Measurements from ENCODE around the gene CD226.
"Not testable (repeated sequence)": the region's sequence is repeated elsewhere in the genome, so short reads cannot be mapped to it uniquely, and the experiment has no call there.

CD226 gene

DNA sequence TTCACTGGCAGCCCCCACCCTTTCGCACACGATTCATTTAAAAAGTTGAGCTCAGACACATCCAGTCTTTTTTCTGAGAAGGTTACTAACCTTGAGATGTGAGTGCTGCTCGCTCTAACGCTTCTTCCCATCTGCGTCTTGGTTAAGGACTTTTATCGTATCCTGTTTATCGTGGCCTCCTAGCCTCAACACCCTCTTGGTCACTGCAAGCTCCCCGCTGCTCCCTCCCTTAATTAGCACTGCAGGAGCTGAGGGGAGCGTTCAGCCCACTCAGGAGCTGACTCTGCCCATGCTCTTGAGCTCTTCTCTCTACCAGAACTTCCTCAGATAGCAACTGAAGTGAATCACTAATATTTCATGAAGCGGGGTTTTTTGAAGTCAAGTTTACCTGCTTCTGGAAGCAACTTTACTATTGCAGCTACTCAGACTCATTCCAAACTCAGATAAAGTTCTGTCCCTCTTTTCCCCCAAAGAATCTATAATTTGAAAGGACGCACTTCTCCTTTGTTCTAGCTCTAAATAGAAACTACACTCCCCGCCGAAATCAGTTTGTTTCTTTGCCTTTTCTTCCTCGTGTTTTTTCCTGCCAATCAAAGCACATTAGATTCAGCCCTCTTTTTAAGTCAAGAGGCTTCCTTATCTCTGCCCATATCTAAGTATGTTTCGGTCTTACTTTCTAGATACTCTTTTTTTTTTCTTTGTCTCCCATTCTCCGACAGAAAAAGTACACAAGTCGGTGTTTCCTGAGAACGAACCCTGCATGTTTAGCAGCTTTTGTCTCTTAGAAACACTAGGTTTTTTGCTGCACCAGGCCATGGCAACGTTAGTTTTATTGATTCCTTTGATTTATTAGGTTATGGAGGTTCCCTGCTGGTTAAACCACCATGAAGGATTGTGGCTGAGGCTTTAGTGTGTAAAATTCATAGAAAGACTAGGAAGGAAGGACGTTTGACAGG lies 9.3 kb upstream of the CD226 start:
- DNase-seq (ENCODE audit: low read depth): no peak

DNA sequence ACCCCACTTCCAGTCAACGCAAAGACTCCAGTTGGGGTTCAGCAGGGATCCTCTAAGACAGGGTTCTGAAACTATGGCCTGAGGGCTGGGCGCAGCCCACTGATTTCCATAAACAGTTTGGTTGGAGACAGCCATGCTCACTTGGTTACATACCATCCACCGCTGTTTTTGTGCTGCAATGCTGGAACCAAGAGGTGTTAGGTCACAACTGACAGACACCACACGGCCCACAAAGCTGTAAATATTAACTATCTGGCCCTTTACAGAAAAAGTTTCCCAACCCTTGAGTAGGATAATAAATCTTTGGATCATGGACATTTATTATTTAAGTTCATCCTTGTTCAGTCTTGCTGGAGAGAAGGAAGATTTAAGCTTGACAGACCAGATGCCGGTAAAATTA lies 8.4 kb upstream of the CD226 start:
- no peak for DNase-seq (ENCODE audit: low read depth)

DNA sequence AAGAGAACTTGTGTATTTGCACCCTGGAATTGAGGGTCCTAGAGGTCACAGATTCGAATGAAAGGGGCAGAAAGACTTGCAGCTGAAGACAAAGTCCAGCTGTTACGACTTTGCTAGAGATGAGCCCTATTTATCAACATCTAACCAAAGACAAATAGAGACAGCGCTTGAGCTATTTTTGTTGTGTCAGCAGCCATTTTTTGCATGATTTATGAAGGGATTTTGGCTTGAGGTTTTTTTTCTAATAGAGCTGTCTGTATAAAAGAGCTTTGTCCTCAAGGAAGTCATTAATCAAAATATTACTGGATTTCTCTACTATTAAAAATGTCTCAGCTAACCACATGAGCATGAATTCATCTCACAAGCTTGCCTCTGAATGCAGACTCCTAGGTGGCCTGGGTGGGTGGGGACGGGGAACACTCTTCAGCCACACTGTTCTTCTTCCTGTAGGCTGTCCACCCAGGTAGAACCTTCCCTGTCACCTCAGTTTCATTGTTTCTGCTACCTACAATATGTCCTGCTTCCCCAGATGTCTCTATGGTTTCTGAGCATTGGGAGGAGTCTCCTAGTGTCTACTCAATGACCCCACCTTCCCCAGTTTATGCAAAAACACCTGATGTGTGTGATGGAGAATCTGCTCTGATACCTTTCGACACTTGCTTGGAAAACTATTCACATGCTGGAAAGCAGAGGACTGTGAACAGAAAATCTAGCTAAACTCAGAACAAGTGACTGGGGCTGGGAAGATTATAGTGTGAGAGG lies 7.2 kb upstream of the CD226 start:
- no peak for DNase-seq (ENCODE audit: low read depth)

DNA sequence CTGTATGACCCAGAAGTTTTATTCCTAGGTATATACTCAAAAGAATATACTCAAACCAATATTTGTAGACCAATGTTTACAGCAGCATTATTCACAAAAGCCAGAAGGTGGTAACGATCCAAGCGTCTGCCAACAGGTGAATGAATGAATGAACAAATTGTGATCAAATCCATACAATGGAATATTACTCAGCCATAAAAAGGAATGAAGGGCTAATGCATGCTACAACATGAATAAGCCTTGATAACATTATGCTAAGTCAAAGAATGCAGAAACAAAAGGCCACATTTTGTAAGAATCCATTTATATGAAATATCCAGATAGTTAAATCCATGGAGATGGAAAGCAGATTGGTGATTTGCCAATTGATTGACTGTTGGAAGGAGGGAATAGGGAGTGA lies 5.5 kb upstream of the CD226 start:
- DNase-seq (ENCODE audit: low read depth): no peak

DNA sequence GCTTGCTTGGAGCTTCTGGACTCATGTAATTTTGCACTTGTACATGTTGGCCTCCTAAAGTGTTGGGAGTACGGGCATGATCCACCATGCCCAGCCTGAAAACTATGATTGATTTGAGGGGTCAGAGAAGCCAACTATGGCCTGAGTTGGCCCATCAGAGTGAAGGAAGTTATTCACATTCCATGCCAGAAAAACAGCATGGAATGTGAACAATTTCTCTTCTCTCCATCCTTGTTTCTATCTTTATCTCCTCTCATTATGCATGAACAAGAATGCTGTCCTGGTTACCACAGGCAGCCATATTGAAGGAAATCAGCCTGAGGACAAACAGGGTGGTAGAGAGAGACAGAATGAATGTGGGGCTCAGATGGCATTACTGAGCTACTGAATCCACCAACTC lies 3.5 kb upstream of the CD226 start:
- peak; percentile 7 for DNase-seq (ENCODE audit: low read depth)

DNA sequence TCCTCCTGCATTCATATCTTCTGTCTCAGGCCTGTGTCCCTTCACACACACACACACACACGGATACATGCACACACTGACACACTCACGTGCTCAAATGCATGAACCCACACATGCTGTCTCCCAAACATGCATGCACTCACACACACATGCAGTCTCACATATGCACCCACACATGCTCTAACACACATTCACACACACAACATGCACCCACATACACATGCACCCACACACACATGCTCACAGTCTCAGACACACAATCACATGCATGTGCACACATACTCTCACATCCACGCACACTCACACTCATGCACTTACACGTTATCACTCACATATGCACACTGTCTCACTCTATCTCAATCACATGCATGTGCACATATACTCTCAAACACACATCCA lies 1.9 kb upstream of the CD226 start:
- no peak for DNase-seq (ENCODE audit: low read depth)

DNA sequence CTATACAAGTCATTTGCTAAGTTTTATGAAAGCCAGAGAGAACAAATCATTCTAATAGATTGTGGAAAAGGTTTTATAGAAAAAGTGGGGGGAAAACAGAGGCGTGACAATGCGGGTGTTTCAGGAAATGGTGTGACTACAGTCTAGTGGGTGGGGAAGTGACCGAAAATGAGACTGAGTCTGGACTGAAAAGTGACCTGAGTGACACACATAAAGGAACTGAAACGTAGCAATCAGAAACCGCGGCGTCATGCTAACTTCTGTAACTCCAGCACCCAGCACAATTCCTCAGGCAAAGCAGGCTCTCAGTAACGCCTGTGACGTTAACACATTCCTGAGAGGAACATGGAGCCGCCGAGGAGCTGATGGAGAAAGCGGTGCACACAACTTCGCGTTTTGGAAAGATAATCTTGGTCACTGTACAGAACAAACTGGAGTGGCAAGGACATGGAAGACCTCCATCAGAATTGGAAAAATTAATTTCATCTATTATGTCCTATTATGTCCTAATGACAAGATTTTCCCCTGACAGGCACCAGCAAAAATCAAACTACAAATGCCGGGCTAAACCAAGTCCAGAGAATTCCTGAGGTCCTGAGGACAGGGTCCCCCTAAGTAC lies 1.4 kb upstream of the CD226 start:
- DNase-seq (ENCODE audit: low read depth): no peak

DNA sequence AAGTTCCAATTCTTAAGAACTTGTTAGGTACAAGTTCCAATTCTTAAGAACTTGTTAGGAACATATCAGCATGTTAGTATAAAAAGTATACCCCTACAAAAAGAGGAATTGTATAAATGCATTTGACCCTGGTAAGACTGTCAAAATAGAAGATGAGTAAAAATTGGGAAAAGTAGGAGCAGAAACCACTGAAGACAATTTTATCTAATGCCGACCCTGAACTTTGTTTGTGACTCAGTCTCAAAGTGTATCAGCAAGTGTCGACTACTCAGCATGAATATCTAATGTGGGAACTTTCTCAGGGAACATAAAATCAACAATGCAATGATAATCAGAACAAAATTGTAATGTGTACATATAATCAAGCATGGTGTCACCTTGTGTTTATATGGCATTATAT lies 583 bp upstream of the CD226 start:
- DNase-seq (ENCODE audit: low read depth): no peak

DNA sequence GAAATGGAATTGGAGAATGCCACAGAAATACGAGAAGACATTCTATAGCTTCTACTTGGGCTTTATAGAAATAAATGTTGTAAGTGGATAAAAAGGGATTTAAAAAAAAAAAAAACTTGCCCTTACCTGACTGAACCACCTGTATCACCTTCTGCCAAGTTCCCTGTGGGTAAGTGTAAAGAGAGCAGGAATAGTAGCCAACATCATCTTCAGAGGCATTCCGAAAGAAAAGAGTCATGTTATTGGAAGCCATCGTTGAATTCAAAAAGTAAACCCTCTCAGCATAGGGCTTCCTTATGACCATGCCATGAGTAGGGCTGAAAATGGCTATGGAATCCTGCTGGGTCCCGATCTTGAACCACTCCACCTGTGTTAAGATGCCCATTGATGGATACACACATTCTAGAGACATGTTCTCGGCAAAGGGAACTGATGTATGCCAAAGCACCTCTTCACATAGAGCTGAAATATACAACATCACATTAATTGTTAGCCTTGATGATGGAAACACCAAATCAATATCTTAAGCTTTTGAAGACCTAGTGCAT lies 991 bp downstream of the CD226 start:
- DNase-seq (ENCODE audit: low read depth): no peak

DNA sequence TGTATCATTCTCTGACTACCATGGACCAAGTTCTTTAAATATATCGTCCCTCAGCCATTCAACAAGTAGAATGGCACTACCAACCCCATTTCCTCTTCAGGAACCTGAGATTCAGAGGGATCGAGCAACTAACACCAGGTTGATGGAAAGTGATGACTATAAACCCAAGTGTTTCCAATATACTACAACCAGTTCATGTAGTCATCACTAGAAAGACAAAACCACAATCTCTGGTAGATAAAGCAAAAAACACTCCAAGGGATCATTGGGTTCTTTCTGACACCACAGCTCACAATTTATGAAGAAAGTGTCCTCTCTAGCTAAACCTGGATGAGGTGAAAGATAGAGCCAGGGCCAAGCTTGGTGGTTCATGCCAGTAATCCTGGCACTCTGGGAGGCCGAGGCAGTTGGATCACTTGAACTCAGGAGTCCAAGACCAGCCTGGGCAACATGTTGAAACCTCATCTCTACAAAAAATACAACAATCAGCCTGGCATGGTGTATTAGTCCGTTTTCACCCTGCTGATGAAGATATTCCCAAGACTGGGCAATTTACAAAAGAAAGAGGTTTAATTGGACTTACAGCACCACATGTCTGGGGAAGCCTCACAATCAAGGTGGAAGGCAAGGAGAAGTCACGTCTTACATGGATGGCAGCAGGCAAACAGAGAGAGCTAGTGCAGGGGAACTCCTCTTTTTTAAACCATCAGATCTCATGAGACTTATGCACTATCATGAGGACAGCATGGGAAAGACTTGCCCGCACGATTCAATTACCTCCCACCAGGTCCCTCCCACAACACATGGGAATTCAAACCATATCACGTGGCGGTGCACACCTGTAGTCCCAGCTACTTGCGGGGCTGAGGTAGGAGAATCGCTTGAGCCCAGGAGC lies 2.2 kb downstream of the CD226 start:
- no peak for DNase-seq (ENCODE audit: low read depth)

DNA sequence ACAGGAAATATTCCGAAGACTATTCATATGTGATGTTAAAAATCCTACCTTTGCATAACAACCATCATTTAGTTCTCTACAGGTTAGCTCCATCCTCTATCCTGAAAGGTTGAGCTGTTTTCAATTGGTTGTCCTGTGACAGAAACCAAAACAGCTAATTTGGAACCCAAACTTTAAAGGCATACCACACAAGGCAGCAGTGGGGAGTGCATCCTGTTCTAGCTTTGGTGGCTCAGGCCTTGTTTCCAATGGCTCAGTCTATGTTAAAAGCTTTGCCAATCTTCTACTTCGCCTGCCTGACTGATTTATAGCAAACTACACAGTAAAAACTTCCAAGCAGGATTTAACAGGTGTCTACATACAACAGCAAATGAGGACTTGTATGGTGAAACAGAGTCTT lies 3.2 kb downstream of the CD226 start:
- DNase-seq (ENCODE audit: low read depth): no peak

DNA sequence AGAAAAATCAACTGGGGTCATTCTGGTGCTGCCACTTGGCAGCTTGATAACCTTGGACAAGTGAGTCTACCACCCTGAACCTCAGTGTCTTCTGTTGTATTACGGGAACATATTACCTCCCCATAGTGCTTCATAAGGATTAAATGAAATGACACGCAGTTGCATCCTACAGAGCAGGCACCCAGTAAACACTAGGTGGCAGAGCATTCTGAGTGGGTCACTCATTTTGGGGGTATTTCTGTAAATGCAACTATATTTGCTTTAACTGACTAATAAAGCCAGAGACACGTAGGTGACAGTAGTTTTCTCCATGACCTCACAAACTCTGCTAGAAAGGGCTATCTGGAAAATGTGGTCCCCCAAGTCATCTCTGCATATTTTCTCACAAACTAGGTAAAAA lies 4.7 kb downstream of the CD226 start:
- DNase-seq (ENCODE audit: low read depth): no peak

DNA sequence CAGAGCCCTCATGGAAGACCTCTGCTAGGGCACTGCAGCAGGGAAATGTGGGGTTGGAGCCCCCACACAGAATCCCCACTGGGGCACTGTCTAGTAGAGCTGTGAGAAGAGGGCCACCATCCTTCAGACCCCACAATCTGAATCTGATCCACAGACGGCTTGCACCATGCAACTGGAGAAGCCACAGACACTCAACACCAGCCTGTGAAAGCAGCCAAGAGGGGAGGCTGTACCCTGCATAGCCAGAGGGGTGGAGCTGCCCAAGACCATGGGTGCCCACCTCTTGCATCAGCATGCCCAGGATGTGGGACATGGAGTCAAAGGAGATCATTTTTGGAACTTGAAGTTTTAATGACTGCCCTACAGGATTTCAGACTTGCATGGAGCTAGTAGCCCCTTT lies 6.5 kb downstream of the CD226 start:
- DNase-seq (ENCODE audit: low read depth): no peak

DNA sequence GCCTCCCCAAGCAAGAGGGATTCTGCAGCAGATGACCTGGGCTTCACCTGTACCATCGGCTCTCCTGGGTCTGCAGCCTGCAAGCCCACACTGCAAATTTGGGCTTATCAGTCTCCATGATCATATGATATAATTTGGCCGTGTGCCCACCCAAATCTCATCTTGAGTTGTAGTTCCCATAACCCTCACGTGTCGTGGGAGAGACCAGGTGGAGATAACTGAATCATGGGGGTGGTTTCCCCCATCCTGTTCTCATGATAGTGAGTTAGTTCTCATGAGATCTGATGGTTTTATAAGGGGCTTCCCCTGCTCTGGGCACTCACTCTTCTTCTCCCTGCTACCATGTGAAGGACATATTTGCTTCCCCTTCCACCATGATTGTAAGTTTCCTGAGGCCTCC lies 7.9 kb downstream of the CD226 start:
- DNase-seq (ENCODE audit: low read depth): not testable (repeated sequence)

DNA sequence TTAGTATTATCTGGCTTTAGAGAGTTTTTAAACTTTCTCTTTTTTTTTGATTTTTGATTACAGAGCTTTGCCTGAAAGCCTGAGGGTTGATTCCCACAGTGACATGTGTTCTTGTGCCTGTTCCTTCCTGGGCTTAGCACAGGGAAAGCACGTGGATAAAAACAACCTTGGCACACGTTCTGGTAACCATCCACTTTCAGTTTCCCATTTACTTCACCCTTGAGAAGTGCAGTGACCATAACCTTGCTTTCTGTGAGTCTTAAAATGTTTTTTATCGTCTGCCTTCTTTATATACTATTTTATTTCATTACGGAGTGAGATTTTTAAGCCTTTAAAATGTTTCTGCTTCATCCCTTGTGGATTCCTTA lies 11.5 kb downstream of the CD226 start:
- DNase-seq (ENCODE audit: low read depth): no peak

DNA sequence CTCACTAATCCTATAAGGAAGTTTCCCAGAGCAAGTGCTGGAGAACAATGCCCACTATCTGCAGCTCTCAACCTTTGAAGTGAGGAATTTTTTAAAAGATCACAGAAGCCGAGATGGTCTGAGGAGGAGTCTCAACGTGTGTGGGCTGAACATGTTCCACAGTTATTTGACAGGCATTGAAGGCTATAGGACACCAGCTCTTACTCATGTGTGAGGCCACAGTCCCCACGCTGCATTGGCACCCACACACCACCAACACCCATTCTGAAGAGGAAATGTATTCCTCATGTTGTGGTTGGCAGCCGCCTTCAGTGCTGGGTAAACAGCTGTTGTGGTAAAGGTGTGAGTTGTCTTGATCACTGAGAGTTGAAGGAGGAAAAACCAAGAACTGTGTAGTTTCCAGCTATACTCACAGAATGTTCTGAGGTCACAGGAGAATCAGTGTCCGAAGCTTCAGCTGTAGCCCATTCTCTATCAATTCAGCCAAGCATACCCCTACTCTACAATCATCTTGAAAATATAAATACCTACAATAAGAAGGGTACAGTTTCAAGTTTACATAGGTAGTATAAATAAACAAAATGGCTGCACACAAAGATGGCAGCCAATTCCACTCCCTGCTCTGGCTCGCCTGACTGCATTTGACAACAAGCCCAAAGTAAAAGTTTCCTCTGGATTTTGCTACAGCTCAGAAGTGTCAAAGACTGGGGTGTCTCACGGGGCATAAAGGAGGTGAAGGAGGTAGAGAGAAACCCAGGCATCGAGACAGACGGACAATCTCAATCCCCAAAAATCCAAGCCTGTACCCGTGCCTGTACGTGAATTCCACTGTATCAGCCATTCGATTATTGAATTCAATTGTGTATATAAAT lies 12.1 kb downstream of the CD226 start:
- no peak for DNase-seq (ENCODE audit: low read depth)

DNA sequence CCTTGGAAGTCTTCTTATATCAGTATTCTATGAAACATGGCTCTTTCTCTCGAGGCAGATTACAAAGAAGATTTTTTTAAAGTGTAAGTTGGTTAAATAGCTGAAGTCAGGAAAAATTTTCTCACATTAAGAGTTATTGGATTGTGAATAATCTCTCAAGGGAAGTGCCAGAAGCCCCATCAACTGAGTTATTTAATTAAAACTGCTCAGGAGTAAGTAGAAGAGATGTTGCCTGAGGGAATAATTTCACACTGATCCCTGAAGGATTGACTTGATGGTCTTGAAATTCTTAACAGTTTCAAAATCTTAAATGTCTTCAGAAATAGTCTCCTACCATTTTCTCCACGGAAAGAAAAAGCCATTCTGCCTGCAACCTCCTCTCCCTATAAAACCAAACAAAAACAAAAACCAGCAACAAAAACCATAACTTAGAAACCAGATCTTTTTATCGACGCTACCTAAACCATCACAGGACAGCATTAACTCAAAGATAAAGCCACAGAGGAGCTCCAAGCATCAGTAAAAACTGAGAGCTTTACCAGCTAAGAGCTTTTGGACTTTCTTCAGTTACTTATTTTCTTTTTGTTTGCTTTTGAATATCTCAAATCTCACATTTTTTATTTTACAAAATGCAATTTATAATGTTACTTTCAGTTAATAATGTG lies 12.9 kb downstream of the CD226 start:
- DNase-seq (ENCODE audit: low read depth): no peak

DNA sequence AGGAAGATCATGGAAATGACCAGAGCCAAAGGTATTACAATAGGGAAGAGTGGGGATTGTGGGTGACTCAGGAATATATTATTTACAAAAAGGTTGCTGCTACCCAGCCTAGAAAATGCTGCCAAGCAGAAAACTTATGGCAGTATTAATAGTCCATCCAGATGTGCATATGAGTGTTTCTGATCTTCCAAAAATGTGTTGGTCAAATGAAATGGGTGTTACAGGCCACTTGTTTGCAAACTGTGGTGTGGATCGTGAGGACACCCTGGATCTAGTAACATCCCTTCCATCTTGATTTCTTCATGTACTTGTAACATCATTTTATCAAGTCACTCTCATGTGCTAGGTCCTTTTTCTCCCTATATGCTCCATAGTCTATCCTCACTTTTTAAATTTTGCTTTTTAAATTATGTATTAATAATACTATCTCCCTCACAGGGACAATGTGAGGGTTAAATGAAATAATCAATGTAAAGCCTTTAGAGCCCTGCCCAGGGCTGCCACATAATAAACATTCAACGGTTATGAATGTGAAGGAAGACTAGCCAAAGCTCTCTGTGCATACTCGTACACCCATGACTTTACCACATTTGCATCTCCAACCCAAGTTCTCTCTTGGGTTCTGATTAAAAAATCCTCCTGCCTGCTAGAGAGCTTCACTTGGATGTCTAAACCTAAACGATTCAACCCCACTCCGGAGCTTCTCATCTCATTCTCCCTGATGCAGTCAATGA lies 18.5 kb downstream of the CD226 start:
- no peak for DNase-seq (ENCODE audit: low read depth)

DNA sequence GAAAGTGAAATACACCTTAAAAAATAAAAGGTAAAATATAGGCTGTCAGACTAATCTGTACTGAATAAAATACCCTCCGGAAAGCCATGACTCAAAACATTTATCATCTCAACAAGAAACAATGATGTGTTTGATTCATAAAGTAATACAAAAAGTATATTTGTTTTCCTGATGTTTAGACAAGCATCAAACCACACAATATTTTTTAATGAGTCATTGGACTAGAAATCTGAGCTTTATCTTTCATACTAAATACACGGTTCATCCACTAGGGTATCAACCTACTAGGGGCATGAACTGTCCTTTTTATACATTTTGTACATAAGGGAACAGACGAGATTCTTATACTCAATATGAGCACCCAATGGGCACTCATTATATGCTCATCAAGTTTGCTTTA lies 31.3 kb downstream of the CD226 start:
- DNase-seq (ENCODE audit: low read depth): no peak
